ENCODE data around the gene AEBP1.

Gene AEBP1

GRCh38 chr7:44078521-44078920 is 25.6 kb upstream of the AEBP1 start:
- no peak for TF ChIP-seq CTCF (IDR thresholded peaks at IDR 0.05; ENCODE audit: low read depth, low read length)
- in situ Hi-C loops (cut with HindIII; ENCODE audit: low sequenced_read_pairs) = no loop called here
- H3K4me3 ChIP-seq (ENCODE audit: low read depth, low read length) = no peak overlapping the region
- DNase-seq (ENCODE audit: low read depth, low spot score) = no peak

DNA sequence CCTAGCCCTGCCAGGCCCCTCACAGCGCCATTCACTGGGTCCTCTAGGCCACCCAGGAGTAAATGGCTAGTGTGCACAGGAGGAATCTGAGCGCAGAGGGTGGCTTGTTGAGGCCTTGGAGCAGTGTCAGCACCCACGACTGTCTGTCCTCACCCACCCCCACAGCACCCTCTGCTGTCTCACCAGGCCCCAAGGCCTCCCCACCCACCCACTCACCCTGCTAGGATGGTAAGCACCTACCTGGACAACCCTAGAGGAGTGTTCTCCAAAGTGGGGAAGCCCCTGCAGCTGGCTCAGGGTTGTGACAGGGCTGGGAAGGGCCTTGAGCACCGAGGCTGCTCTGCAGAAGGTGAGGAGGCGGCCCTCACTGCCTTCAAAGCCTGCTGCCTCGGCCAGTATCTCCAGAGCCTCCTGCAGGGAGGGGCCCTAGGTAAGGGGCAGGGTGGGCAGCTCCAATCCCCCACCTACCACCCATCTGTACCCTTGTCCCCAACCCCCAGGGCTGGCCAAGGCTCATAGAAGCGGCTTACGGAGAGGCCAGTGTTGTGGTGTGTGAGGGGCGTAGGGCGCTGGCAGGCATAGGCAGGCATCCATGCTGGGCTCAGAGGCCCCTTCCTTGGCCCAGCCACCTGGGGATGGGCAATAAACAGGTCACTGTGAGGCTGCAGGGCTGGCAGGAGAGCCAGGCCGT is 24.7 kb upstream of the AEBP1 start:
- DNase-seq (ENCODE audit: low read depth, low spot score) = no peak
- H3K4me3 ChIP-seq (ENCODE audit: low read depth, low read length) = no peak overlapping the region
- in situ Hi-C loops (cut with HindIII; ENCODE audit: low sequenced_read_pairs) = no loop called here
- no peak for TF ChIP-seq CTCF (IDR thresholded peaks at IDR 0.05; ENCODE audit: low read depth, low read length)

GRCh38 chr7:44080118-44080517 is 24.0 kb upstream of the AEBP1 start:
- H3K4me3 ChIP-seq (ENCODE audit: low read depth, low read length) = no peak overlapping the region
- no peak for DNase-seq (ENCODE audit: low read depth, low spot score)

DNA sequence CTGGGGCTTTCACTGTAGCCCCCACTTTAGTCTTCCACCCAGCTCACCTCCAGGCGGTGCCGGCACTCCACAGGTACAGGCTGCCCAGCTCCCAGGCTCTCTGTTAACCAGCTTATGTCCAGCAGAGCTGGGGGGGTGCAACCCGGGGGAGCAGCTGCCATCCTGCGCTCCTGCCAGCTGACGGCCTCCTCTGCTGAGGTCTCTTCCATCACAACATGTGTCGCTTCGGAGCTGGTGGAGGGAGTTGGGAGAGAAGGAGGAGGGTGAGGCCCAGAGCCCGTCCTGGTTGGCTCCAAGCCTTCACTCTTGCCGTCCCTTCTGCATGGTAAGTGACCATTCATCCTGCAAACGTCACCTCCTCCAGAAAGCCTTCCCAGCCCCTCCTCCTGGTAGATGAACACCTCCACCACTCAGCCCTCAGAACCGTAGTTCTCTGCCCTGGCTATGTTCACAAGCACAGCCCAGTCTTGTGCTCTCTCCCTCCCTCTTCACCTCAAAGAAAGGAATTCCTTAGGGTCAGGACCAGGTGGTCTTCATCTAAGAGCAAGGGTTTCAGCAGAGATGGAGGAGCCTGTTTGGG is 23.4 kb upstream of the AEBP1 start:
- in situ Hi-C loops (cut with HindIII; ENCODE audit: low sequenced_read_pairs) = no loop called here
- TF ChIP-seq CTCF (IDR thresholded peaks at IDR 0.05; ENCODE audit: low read depth, low read length) = no peak
- H3K4me3 ChIP-seq (ENCODE audit: low read depth, low read length) = no peak overlapping the region
- DNase-seq (ENCODE audit: low read depth, low spot score) = no peak

More at GRCh38 chr7:44080118-44080517, 24.0 kb upstream of the AEBP1 start:
- in situ Hi-C loops (cut with HindIII; ENCODE audit: low sequenced_read_pairs) = no loop called here
- TF ChIP-seq CTCF (IDR thresholded peaks at IDR 0.05; ENCODE audit: low read depth, low read length) = no peak

DNA sequence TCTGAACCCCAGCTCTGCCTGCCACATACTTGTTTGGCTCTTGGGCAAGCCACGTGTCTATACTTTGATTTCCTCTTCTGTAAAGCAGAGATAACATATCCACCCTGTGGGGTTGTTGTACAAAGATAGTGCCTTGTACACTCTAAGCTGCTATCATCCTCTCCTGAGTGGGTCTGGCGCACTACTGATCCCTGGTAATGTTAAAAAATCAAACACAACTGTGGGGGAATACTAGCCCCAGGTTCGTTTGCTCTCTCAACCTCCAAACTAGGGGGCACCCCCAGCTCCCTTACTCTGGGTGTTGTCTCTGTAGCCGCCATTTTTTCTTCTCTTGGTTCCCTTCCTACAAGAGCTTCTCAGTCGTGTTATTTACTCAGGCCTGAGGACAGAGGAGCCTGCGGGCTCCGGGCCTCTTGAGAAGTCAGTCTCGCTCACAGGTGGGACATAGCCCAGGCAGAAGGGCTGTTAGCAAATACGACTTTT is 22.8 kb upstream of the AEBP1 start:
- peak overlapping the region; percentile 75 for H3K4me3 ChIP-seq (ENCODE audit: low read depth, low read length)
- in situ Hi-C loops (cut with HindIII; ENCODE audit: low sequenced_read_pairs) = no loop called here
- no peak for TF ChIP-seq CTCF (IDR thresholded peaks at IDR 0.05; ENCODE audit: low read depth, low read length)
- DNase-seq (ENCODE audit: low read depth, low spot score) = no peak

DNA sequence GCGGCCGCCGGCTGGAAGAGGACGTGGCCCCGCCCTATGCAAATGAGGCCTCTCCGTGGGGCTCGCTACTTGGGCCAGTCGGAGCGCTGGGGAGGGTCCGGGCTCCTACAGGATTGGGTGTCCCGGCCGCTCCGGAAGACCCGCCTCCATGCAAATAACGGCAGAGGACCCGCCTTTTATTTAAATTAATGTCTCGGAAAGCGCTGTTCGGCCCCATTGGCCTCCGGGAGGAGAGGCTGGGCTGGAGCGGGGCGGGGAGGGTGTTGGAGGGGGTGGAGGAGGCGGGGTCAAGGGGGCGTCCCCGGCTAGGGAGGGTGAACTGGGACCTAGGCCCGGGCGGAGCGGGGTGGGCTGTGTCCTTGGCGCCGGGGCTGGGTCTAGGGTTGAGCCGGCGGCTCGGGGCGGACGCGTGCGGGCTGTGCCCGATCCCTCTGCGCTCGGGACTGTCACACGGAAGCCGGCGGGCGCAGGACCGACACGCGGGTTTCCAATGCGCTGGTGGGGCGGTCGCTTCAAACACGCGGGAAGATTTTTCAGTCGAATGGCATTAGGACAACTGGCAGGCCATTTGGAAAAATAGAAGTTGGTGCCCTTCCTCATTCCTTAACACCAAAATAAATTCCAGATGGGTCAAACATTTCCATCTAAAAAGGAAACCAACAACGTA is 21.5 kb upstream of the AEBP1 start:
- TF ChIP-seq CTCF (IDR thresholded peaks at IDR 0.05; ENCODE audit: low read depth, low read length) = no peak
- in situ Hi-C loops (cut with HindIII; ENCODE audit: low sequenced_read_pairs) = no loop called here
- peak overlapping the region; percentile 75 for H3K4me3 ChIP-seq (ENCODE audit: low read depth, low read length)
- DNase-seq (ENCODE audit: low read depth, low spot score) = peak; percentile 99
